Hypothalamus (tissue), 51 donors: Measurements from ENCODE around the gene PKP4.

ENCODE experiments used
- DNase-seq, 51 donors: peaks; one replicate each; lab custom pipeline; 2025; lab: John Stamatoyannopoulos, UW

Gene PKP4

DNA sequence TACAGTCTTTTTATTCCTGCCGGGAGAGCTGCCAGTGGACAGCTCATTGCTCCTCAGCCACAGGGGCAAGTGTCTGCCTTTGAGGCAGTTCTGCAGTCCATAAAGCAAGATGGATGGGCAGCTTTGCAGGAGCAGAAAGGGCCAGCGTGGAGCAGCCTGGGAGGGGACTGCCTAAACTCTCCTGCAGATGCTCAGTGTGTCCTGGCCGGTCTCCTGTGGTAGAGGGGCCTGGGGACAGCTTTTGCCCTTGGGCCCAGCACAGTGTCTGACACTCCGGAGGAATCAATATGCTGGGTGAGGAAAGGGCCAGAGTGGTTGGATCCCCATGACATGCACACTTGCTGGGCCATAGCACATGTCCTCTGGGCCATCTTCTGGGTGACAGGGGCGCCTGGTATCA, 272.7 kb downstream of the PKP4 start:
- DNase-seq, result no peak

- peak in 31 of 51 donors; percentile 12 to 73 (median 44) for DNase-seq
Measured at GRCh38 chr2:158729873-158730620, 273.3 kb downstream of the PKP4 start.

DNA sequence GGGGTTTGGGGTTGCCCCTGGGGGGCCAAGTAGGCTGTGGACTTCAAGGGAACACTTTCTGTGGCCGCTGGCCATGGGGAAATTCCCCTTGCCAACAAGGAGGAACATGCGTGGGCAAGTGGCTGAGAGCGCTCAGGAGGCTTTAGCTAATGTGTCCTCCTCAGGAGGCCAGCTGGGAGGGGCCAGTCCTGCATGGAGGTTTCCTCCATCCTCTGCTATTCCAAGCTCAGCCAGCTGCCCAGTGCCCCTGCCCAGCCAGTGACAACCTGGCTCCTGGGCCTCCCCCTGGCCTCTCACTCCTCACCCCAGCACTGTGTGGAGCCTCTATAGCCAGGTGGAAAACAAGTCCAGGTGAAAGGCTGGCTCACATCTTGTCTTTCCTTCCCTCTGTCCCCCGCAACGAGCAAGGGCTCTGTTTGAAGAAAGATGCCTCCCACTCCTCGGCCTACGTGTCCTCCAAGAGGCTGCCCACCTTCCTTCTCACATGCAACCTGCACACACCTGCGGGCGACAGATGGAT, 273.9 kb downstream of the PKP4 start:
- no peak for DNase-seq

DNA sequence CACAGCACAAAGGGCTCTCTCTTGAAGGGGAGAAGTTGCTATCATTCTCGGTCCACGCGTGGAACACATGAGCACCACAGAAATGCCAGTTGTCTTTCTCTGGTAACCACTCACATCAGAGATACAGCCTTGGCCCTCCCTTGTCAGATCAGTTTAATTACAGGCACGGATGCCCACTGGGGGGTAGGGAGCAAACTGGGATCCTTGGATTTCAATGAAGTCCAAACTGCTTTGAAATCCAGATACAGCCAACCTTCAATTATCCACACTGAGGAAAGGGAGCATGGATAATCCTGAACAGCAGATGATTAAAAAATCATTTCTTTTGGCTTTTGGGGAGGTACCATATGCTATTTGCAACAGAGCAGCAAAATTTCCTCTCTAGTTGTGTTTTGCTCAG, 274.6 kb downstream of the PKP4 start:
- no peak for DNase-seq
